MCF 10A (cell line): ENCODE data around the gene KCTD15. TPM values are rescaled to one million over a fixed set of nuclear protein-coding genes. Genes with fewer than 3 reads are reported as not detected.

Experiments
- BruUV-seq: library from RNA; stranded (reverse); fragments of 400-500 nt; replicated peaks from 2 replicates; lab custom pipeline; 2021; lab: Mats Ljungman, UMichigan
- CTCF ChIA-PET: fragments of 300-600 bp; sonication (Branson Sonifier 250); formaldehyde crosslinking; extraction: SDS; loops from one replicate; lab custom pipeline; 2021; ENCODE audit warnings: antibody characterized with exemption, inconsistent platforms; lab: Yijun Ruan, JAX
- POLR2A ChIA-PET: fragments of 300-600, 350-650 bp; sonication (Branson Sonifier 250); formaldehyde crosslinking; extraction: SDS; loops from one replicate; lab custom pipeline; 2020; ENCODE audit warnings: antibody characterized with exemption, inconsistent platforms; lab: Yijun Ruan, JAX
- DNase-seq: peaks from one replicate; pipeline ENCODE4 v3.0.0-alpha.2; 2018; ENCODE audit not compliant: unreplicated experiment
- H3K27ac Mint-ChIP-seq: one replicate; pipeline ENCODE4 v1.8.0; 2022; ENCODE audit warnings: mild to moderate bottlenecking, low read depth, mixed read lengths; ENCODE audit not compliant: unreplicated experiment
- H3K27me3 Mint-ChIP-seq: one replicate; pipeline ENCODE4 v1.8.0; 2022; ENCODE audit warnings: mixed read lengths; ENCODE audit not compliant: insufficient read depth, unreplicated experiment
- H3K36me3 Mint-ChIP-seq: one replicate; pipeline ENCODE4 v1.8.0; 2022; ENCODE audit warnings: mild to moderate bottlenecking, moderate library complexity, mixed read lengths; ENCODE audit not compliant: insufficient read depth, unreplicated experiment
- H3K4me1 Mint-ChIP-seq: one replicate; pipeline ENCODE4 v1.8.0; 2022; ENCODE audit warnings: mixed read lengths; ENCODE audit not compliant: insufficient read depth, unreplicated experiment
- H3K4me3 Mint-ChIP-seq: one replicate; pipeline ENCODE4 v1.8.0; 2022; ENCODE audit warnings: mild to moderate bottlenecking, moderate library complexity, mixed read lengths; ENCODE audit not compliant: unreplicated experiment
- H3K9me3 Mint-ChIP-seq: one replicate; pipeline ENCODE4 v1.8.0; 2022; ENCODE audit warnings: mixed read lengths; ENCODE audit not compliant: unreplicated experiment
- intact Hi-C: fragments of 100-400 bp; cut with micrococcal nuclease; formaldehyde crosslinking; loops from 2 replicates; pipeline ENCODE4 v1.14.1; 2022
- total RNA-seq: library from RNA; stranded (reverse); gene quantifications from 2 replicates; pipeline ENCODE4 v1.2.3, GENCODE V29; 2022
- TF ChIP-seq, protein P1 (sequence below): fragments of 200-600 bp; IDR thresholded peaks from one replicate; pipeline ENCODE4 v1.8.0; 2022; ENCODE audit warnings: antibody characterized with exemption, mild to moderate bottlenecking; ENCODE audit not compliant: unreplicated experiment

KCTD15 gene
- total RNA-seq, 1 experiment from 2014 or later: 53.7 TPM

DNA sequence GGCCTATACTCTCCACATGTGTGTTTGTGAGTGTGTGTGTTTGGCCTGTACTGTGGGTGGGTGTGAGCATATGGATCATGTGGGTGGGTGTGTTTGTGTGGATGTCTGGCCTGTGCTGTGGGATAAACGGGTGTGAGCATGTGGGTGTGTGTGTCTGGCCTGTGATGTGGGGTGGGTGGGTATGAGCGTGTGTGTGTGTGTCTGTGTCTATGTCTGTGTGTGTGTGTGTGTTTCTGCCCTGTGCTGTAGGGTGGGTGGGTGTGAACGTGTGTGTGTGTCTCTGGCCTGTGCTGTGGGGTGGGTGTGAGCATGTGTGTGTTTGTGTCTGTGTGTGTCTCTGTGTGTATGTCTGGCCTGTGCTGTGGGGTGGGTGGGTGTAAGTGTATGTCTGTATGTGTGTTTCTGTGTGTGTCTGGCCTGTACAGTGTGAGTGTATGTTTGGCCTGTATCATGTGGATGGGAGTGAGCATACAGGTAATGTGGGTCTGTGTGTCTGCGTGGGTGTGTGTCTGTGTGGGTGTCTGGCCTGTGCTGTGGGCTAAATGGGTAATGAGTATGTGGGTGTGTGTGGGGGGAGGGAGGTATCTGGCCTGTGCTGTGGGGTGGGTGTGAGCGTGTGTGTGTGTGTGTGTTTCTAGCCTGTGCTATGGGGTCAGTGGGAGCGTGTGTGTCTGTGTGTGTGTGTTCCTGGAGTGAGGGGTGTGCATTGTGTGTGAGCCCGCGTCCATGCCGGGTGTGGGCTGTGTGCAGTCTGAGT lies 20.8 kb upstream of the KCTD15 start:
- ChIA-PET CTCF (interaction anchor here (0.6 to 10.3 kb wide), 9 partner anchors 18 to 373 kb away, joined by 3 to 227 read pairs (median 62); partner anchors contain the start of gene KCTD15), POLR2A (no interaction called here)
- Mint-ChIP-seq H3K27me3 (peaks cover 28% of the 10 kb centered on the region), H3K9me3 (no peaks in the 10 kb centered on the region), H3K4me3 (no peak overlapping the region), H3K4me1 (peaks cover 6% of the 10 kb centered on the region), H3K27ac (no peak overlapping the region), H3K36me3 (no peaks in the 10 kb centered on the region)
- intact Hi-C loops: loop anchor here (5.0 kb wide), 1 partner anchor 371 kb away; no protein-coding TSS in a partner anchor
- DNase-seq: no peak
- BruUV-seq: no TSS peak
- TF ChIP-seq, protein P1, sequence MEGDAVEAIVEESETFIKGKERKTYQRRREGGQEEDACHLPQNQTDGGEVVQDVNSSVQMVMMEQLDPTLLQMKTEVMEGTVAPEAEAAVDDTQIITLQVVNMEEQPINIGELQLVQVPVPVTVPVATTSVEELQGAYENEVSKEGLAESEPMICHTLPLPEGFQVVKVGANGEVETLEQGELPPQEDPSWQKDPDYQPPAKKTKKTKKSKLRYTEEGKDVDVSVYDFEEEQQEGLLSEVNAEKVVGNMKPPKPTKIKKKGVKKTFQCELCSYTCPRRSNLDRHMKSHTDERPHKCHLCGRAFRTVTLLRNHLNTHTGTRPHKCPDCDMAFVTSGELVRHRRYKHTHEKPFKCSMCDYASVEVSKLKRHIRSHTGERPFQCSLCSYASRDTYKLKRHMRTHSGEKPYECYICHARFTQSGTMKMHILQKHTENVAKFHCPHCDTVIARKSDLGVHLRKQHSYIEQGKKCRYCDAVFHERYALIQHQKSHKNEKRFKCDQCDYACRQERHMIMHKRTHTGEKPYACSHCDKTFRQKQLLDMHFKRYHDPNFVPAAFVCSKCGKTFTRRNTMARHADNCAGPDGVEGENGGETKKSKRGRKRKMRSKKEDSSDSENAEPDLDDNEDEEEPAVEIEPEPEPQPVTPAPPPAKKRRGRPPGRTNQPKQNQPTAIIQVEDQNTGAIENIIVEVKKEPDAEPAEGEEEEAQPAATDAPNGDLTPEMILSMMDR: no peak

DNA sequence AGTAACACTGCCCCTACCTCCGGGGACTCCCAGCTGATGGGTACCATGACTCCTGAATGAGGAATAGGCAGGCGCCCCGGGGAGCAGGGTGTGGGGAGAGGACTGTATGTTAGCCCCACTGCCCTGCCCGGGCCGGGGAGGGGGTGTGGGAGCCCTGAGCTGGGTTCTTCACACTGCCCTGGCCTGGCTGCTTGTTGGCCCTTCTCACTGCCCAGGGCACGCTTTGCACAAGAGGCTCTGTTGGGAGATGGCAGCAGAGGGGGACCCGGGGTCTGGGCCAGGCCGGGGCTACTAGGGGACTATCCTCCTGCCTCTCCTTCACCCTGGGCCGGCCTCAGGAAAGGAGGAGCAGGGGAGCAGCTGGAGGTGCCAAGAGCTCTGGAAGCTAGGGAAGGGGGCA lies 19.3 kb upstream of the KCTD15 start:
- no peaks in the 10 kb centered on the region for H3K9me3 Mint-ChIP-seq
- DNase-seq: no peak
- BruUV-seq: no TSS peak
- no peaks in the 10 kb centered on the region for H3K36me3 Mint-ChIP-seq
- H3K4me3 Mint-ChIP-seq: no peak overlapping the region
- CTCF ChIA-PET: interaction anchor here (0.6 to 5.1 kb wide), 81 partner anchors 7 to 934 kb away, joined by 3 to 129 read pairs (median 5); partner anchors contain the start of gene KCTD15
- H3K27me3 Mint-ChIP-seq: peaks cover 32% of the 10 kb centered on the region
- intact Hi-C loops: loop anchor here (5.0 kb wide), 1 partner anchor 370 kb away; no protein-coding TSS in a partner anchor
- TF ChIP-seq, protein P1: no peak
- no peak overlapping the region for H3K27ac Mint-ChIP-seq
- peaks cover 6% of the 10 kb centered on the region for H3K4me1 Mint-ChIP-seq
- POLR2A ChIA-PET: interaction anchor here (1.0 kb wide), 1 partner anchor 319 kb away, joined by 4 read pairs; no protein-coding TSS in a partner anchor

DNA sequence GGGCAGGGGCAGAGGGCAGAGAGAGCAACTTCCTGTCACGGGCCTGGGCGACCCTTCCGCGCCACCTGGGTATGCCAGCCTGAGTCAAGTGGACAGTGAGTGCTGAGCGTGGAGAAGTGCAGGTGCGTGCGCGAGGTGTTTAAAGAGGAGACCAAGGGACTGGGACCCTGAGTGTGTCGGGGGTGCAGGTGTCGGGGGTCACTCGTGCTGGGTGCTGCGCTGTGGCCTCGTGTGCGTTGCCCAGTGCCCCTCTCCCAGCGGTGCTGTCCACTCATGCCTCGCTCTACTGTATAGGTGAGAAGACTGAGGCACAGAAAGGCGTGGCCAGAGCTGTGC lies 18.9 kb upstream of the KCTD15 start:
- no TSS peak for BruUV-seq
- TF ChIP-seq, protein P1: no peak
- no peaks in the 10 kb centered on the region for H3K36me3 Mint-ChIP-seq
- CTCF ChIA-PET: interaction anchor here (0.6 to 5.1 kb wide), 86 partner anchors 8 to 934 kb away, joined by 3 to 129 read pairs (median 5); partner anchors contain the start of gene KCTD15
- no peak overlapping the region for H3K4me3 Mint-ChIP-seq
- H3K4me1 Mint-ChIP-seq: peaks cover 6% of the 10 kb centered on the region
- no peaks in the 10 kb centered on the region for H3K9me3 Mint-ChIP-seq
- no peak for DNase-seq
- POLR2A ChIA-PET: interaction anchor here (0.6 to 1.1 kb wide), 3 partner anchors 17 to 339 kb away, joined by 3 to 4 read pairs (median 4); no protein-coding TSS in a partner anchor
- H3K27ac Mint-ChIP-seq: no peak overlapping the region
- H3K27me3 Mint-ChIP-seq: peaks cover 36% of the 10 kb centered on the region
- intact Hi-C loops: loop anchor here (1.0 to 5.0 kb wide), 3 partner anchors 221 to 370 kb away; no protein-coding TSS in a partner anchor
